Neural progenitor cell (in vitro differentiated cells): ENCODE results near the gene B3GNT9.

Experiments used
- EZH2 ChIP-seq: fragments of 200-600 bp; sonication (generic); IDR thresholded peaks from 2 replicates; pipeline ENCODE4 v1.6.1; 2017; ENCODE audit warnings: antibody characterized with exemption, mild to moderate bottlenecking, moderate library complexity
- EZH2phosphoT487 ChIP-seq: fragments of 200-600 bp; sonication (generic); IDR thresholded peaks from 2 replicates; pipeline ENCODE4 v1.6.1; 2017; ENCODE audit warnings: antibody characterized with exemption
- TF ChIP-seq, protein P1 (sequence below): fragments of 200-600 bp; sonication (generic); IDR thresholded peaks from 2 replicates; pipeline ENCODE4 v1.5.1; 2017; ENCODE audit warnings: antibody characterized with exemption, mild to moderate bottlenecking

DNA sequence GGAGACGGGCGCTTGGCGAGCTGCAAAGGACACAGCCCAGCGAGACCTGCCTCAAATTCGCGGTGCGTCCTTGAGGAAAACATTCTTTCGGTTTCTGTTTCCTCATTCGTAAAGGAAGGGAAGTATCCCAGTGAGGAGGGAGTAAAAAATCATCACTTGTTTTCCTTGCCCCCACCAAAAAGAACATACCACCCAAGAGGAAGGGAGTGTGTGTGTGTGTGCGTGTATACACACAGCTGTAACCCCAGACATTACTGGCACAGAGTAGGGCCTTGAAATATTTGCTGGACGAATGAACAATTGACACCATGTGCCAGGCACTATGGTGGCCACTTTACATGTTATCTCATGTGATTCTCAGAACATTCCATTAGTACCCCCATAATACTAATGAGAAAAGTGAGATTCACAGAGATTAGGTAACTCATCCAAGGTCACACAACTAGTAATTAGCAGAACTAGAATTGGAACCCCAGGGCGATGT, 34.9 kb upstream of the B3GNT9 start:
- TF ChIP-seq, protein P1, sequence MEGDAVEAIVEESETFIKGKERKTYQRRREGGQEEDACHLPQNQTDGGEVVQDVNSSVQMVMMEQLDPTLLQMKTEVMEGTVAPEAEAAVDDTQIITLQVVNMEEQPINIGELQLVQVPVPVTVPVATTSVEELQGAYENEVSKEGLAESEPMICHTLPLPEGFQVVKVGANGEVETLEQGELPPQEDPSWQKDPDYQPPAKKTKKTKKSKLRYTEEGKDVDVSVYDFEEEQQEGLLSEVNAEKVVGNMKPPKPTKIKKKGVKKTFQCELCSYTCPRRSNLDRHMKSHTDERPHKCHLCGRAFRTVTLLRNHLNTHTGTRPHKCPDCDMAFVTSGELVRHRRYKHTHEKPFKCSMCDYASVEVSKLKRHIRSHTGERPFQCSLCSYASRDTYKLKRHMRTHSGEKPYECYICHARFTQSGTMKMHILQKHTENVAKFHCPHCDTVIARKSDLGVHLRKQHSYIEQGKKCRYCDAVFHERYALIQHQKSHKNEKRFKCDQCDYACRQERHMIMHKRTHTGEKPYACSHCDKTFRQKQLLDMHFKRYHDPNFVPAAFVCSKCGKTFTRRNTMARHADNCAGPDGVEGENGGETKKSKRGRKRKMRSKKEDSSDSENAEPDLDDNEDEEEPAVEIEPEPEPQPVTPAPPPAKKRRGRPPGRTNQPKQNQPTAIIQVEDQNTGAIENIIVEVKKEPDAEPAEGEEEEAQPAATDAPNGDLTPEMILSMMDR = no peak
- TF ChIP-seq EZH2 = no peak
- TF ChIP-seq EZH2phosphoT487 = no peak
